Measurements from ENCODE around the gene TWF2.

DNA sequence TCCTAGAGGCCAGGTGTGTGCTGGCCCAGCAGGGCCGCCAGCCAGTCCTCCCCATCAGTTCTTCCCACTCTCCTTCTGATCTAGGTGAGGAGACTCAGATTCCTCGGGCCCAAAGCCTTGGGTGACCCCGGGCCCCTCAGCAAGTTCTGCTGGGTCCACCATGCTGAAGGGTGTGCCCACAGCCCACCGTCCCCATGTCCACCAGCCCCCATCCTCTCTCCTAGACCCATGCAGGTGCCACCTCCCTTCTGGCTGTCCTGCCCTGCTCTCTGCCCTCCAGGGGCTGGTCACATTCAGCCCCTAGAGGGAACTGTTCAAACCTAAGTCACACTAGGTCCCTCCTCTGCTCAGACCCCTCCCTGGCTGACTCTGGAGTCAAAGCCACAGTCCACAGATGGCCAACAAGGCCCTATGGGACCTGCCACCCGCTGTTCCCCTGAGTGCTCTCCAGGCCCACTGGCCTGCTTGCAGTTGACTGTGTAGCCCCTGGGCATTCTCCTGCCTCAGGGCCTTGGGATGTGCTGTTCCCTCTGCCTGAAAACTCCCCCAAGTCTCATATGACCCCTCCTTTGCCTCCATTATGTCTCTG is 12.6 kb downstream of the TWF2 start:
- no peak for TF ChIP-seq ZFP36 (IDR thresholded peaks at IDR 0.05; ENCODE audit: low read depth, low read length, partially characterized antibody)
- TF ChIP-seq EZH2 (IDR thresholded peaks at IDR 0.05; ENCODE audit: borderline replicate concordance, low read depth, low read length), result no peak
- no peak for TF ChIP-seq CHD4 (IDR thresholded peaks at IDR 0.05; ENCODE audit: insufficient read depth, insufficient replicate concordance, low read depth, low read length, poor library complexity, severe bottlenecking)
- TF ChIP-seq SMAD1 (IDR thresholded peaks at IDR 0.05; ENCODE audit: low read depth, low read length, partially characterized antibody), result no peak
- no peak for TF ChIP-seq JUN (IDR thresholded peaks at IDR 0.05; ENCODE audit: borderline replicate concordance, low read depth, low read length)
- no peak for TF ChIP-seq JUN (CRISPR knock-in tag; IDR thresholded peaks at IDR 0.05; ENCODE audit: borderline replicate concordance)

Data from K562 (cell line).